A204.1 (cell line): Measurements from ENCODE around the gene ACTL10.

Experiments
- FAIRE-seq: peaks from 2 replicates; lab custom pipeline; 2012; peaks lifted over from hg19 to GRCh38; lab: Jason Lieb, UNC

Gene ACTL10

DNA sequence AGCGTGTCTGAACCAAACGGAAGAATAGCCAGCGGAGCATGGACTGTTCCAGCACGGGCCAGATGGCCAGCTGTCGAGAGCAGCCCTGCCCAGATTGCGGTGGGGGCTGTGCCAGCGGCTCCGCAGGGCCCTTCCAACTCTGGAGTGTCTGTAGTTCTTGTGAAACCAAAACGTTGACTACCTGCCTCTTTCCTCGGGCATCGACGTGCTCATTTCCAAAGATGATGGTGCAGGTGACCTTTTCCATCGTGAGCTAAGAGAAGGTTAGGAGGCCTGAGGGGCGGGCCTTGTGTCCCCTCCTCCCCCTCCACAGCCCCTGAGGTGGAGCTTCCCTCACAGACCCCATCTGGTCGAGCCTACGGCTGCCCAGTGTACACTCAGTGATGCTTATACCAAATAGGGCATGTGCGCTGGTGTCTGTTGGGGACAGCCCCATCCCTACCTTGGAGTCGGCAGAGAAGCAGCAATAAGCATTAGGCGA is 17.5 kb upstream of the ACTL10 start:
- FAIRE-seq = no peak

- no peak for FAIRE-seq
Observed at GRCh38 chr20:33650111-33650752, 16.5 kb upstream of the ACTL10 start.

- no peak for FAIRE-seq
Observed at GRCh38 chr20:33650753-33651561, 15.8 kb upstream of the ACTL10 start.

DNA sequence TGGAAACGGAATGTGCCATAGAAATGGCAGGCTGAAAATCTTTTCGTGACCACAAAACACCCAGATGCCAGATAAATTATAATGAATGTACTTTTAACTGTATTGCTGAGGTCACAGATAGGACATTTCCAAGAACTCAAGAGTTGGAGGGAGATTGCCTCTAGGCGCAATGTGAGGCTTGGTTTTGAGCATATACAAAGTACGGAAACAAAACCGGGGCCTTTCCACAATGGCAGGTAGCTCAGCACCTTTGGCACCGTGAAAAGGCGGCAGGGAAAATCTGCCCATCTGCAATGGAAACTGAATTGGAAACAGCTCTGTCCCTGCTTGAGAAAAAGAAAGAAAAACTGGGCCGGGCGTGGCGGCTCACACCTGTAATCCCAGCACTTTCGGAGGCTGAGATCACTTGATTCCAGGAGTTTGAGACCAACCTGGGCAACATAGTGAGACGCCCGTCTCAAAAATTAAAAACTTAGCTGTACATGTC is 15.1 kb upstream of the ACTL10 start:
- FAIRE-seq = no peak

- FAIRE-seq = no peak
Observed at GRCh38 chr20:33653218-33653899, 13.4 kb upstream of the ACTL10 start.

DNA sequence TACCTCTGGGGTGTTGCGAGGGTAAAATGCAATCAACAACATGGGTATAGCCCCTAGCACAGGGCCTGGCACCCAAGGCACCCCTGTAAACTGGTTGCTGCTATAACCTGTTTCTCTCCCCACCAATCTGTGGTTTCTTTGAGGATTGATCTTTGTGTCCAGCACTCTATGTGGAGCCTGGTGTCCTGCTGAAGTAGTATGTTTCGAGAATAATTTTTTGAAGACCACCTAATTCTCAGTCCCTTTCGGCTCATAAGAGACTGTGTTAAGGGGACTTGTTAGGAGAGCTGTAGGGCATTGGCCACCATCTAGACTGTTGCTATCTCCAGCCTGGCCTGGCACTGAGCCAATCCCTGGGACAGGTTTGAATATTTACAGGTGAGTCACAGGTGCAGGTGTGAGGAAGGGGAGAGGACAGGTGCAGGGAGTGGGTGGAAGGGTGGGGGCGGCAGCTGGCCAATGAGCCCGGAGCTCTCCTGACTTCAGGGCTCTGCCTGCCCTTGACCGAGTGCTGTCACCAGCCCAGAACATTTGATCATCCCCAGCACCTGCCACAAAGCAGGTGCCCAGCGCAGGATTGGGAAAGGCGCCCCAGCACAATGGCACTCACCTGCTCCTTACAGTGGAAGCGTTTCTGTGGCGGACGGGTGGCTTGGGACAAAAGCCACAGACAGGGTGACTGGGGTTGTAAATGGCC is 12.7 kb upstream of the ACTL10 start:
- no peak for FAIRE-seq

GRCh38 chr20:33654680-33655161 is 12.0 kb upstream of the ACTL10 start:
- FAIRE-seq = no peak

- no peak for FAIRE-seq
Observed at GRCh38 chr20:33655164-33655563, 11.6 kb upstream of the ACTL10 start.

DNA sequence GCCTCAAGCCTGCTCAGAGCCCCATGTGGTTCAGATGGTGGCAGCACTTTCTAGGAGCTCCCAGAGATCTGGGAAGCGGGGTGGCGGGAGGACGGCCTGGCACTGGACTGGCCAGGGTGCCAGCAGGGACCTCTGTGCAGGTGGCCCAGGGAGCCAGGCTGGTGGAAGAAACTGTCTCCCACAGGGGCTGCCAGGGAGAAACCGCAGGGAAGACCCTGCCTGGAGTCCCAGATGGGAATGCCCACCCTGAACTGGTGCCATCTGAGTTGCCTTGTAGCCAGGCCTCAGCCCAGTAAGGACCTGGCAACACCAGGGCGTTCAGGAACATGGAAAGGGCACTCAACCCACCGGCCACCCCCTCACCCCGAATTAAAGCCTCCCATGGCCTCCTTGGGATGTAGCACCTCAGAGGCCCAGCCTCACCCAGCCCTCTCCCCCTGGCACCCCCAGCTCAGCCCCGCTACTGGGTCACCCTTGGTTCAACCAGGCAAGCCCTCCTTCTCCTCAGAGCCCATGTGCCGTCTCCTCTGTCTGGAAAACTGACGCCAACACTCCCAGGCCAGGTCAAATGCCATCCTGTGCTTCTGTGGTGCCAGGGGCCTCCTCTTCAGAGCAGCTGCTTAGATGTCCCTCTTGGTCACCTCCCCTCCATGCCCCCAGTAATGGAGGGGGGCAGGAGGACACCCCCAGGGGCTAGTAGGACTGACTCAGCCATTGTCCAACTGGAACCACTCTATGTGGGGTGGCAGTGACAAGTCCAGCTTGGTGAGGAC is 10.5 kb upstream of the ACTL10 start:
- FAIRE-seq = no peak

DNA sequence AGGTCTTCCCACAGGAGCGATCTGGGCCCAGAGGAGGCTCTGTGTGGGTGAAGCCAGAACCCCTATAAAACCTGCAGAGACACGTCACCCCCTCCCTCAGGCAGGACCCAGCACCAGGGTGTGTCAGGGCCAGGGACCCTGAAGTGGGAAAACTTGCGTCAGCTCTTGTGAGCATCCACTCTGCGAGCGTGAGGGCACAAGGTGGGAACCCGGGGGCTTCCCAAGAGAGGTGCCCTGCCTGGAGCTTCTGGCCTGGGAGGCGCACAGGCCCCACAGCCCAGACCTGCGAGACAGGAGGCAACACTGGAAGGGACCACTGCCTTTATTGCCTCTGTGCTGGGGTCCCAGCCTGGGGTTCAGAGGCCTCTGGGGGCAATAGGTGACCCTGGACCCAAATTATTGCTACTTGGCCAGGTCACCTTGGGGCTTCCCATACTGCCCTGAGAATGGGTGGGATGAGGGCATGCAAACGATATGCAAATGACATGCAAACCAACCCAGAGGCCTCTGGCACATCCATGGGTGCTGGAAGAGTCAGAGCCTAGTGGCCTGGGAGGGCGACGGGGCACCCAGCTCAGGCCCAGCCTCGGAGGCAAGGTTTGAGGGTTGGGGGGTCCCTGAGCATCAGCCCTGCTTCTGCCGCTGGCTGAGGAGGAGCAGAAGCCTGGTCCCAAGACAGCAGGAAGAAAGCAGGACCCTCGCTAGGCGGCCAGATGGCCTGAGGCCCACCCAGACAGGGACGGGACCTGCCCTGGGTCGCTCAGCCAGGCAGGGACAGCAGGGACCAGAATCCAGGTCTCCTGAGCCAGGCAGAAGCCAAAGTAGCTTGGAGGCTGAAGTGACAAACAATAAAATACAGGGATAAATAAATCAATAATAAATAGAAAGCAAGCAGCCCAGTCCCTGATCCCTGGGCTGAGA is 9.7 kb upstream of the ACTL10 start:
- FAIRE-seq = no peak

- no peak for FAIRE-seq
Observed at GRCh38 chr20:33657704-33658095, 9.0 kb upstream of the ACTL10 start.

DNA sequence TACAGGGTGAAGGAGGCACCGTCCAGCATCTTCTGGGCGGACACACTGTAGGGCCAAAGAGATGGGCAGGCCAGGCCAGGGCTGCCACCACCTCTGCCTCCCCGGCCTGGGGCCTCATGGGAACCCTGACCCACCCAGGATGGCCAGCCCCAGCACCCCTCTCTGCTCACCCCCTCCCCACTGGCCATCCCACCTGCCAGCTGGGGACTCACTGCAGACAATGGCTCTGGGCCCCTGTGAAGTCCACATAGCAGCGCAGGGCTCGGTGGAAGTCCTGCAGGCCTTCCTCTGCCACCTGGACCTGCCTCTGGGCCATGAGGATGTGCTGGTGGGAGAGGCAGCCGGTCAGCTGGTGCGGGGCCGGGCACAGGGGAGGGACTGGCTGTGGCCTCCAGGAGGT is 8.2 kb upstream of the ACTL10 start:
- no peak for FAIRE-seq

GRCh38 chr20:33658929-33659328 is 7.8 kb upstream of the ACTL10 start:
- no peak for FAIRE-seq

GRCh38 chr20:33659341-33660034 is 7.3 kb upstream of the ACTL10 start:
- FAIRE-seq = no peak

- FAIRE-seq = no peak
Observed at GRCh38 chr20:33660035-33660684, 6.6 kb upstream of the ACTL10 start.

DNA sequence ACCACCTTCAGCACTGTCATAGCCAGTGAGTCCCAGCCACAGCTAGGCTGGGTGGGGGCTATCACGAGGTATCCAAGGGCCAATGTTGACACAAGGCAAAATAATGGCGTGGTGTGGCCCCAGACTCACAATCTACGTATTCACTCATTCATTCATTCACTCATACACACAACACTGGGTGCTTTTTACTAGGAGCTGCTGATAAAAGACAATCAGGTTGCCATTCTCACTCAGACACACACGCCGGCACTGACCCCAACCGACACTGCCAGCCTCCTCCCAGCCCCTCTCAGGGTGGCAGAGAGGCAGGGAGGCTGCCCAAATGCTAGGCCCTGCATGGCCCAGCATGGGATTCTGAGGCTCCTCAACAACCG is 6.1 kb upstream of the ACTL10 start:
- FAIRE-seq = no peak

DNA sequence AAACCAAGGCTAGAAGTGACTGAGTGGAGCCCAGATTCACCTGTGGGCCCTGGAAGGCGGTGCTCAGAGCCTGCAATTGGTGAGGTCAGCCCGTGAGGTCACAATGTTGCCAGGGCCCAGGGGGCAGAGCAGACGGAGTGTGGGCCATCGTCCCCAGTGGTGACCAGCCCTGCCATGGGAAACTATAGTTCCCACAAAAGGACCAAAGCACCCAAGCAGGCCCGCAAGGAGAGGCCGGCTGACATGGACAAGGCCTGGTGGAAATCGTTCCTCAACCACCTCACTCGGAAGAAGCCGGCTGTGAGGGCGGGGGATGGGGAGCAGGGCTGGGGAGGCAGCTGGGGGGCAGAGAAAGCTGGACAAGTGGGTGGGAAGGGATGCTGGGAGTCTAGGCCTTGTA is 4.6 kb upstream of the ACTL10 start, which contains the start of gene C20orf144:
Gene C20orf144, plus strand, starts transcription at position 156 of the 400 bp plus-strand sequence. Its CDS starts 19 bp downstream, at position 175.
- FAIRE-seq = no peak

DNA sequence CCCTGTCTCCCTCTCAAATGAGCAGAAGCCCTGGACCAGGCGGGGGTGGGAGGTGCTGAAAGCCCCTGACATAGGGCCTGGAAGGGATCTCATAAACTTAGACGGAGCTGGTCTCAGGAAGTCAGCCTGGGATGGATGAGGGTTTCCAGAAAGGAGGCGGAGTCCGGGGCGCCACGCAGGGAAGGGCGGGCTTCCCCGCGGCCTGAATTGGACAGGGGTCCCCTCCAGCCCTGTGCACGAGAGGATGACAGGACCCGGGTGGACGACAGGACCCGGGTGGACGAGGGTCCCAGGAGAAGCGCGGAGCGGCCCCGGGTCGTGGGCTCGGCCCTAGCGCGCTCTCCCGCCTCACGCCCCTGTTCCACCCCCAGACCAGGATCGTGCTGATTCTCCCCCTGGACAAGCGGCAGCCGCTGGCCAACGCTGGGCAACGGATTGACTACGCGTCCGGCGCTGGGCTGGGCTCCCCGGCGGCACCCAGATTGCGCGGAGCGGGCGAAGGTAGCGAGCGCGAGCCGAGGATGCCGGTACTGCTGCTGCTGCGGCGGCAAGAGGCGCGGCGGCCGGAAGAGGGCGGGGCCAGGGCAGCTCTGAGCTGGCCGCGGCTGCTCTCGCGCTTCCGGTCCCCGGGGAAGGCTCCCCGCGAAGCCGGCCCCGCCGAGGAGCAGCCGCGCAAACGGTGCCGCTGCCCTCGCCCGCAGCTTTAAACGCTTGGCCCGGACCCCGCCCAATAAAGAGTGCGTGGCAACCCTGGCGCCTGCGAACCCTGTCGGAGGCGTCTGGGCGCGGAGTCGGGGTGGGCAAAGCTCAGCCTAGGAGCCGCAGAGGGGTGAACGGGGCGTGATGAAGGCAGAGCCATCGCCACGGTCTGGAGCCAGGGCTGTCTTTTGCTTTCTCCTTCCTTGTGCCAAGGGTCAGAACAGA is 3.3 kb upstream of the ACTL10 start:
- no peak for FAIRE-seq
